HepG2 (cell line): ENCODE data around the gene HOXD12.

Experiments used
- BORCS8-MEF2B ChIP-seq: sonication (generic); formaldehyde crosslinking; IDR thresholded peaks from 2 replicates; pipeline ENCODE4 v1.8.0; 2022; ENCODE audit warnings: mild to moderate bottlenecking, missing genetic modification reagents
- FOXM1 ChIP-seq: sonication (generic); formaldehyde crosslinking; IDR thresholded peaks from 2 replicates; pipeline ENCODE4 v1.5.0; 2020; ENCODE audit warnings: missing genetic modification reagents
- NFE2L1 ChIP-seq: sonication (generic); formaldehyde crosslinking; IDR thresholded peaks from 2 replicates; pipeline ENCODE4 v1.4.0; 2020; ENCODE audit warnings: missing genetic modification reagents, mild to moderate bottlenecking, borderline replicate concordance
- PHB2 ChIP-seq: fragments of 450-650 bp; IDR thresholded peaks from 2 replicates; pipeline ENCODE4 v1.6.1; 2018; ENCODE audit not compliant: partially characterized antibody
- POLR2A ChIP-seq, 2 experiments: IDR thresholded peaks; 2 replicates each; pipeline ENCODE4 v1.6.1; 2011; ENCODE audit warnings: low read depth in 2 of 2, low read length in 2 of 2, mild to moderate bottlenecking in 1 of 2, moderate library complexity in 1 of 2; ENCODE audit not compliant: insufficient read depth in 1 of 2
- SRF ChIP-seq: IDR thresholded peaks from 2 replicates; pipeline ENCODE4 v1.6.1; 2011; ENCODE audit warnings: mild to moderate bottlenecking, low read depth, low read length, moderate library complexity
- ZFP36L1 ChIP-seq: sonication (generic); formaldehyde crosslinking; IDR thresholded peaks from 2 replicates; pipeline ENCODE4 v1.8.0; 2022; ENCODE audit warnings: mild to moderate bottlenecking, missing genetic modification reagents, moderate library complexity
- ZMAT3 ChIP-seq: sonication (generic); formaldehyde crosslinking; conservative IDR thresholded peaks from 2 replicates; pipeline ENCODE4 v1.7.0; 2021; ENCODE audit warnings: missing genetic modification reagents
- TF ChIP-seq, protein P1 (sequence below): sonication (generic); formaldehyde crosslinking; IDR thresholded peaks from 2 replicates; pipeline ENCODE4 v1.8.0; 2022; ENCODE audit warnings: missing genetic modification reagents, mild to moderate bottlenecking, borderline replicate concordance

GRCh38 chr2:176117162-176117822 is 17.7 kb downstream of the HOXD12 start:
- no peak for TF ChIP-seq BORCS8-MEF2B (CRISPR knock-in tag)
- TF ChIP-seq ZFP36L1 (CRISPR knock-in tag), result no peak
- TF ChIP-seq PHB2, result no peak
- no peak for TF ChIP-seq ZMAT3
- no peak for TF ChIP-seq NFE2L1 (CRISPR knock-in tag)
- TF ChIP-seq, protein P1, sequence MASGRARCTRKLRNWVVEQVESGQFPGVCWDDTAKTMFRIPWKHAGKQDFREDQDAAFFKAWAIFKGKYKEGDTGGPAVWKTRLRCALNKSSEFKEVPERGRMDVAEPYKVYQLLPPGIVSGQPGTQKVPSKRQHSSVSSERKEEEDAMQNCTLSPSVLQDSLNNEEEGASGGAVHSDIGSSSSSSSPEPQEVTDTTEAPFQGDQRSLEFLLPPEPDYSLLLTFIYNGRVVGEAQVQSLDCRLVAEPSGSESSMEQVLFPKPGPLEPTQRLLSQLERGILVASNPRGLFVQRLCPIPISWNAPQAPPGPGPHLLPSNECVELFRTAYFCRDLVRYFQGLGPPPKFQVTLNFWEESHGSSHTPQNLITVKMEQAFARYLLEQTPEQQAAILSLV (CRISPR knock-in tag), result no peak
- no peak for TF ChIP-seq FOXM1 (CRISPR knock-in tag)
- no peak for TF ChIP-seq SRF
- TF ChIP-seq POLR2A (IDR thresholded peaks at IDR 0.05; ENCODE audit: insufficient read depth in 1 of 2, low read depth in 2 of 2, low read length in 2 of 2), result no peak
